Ovary (tissue), 3 donors: ENCODE results near the gene OR4D9.

Source experiments
- CTCF ChIP-seq, 3 donors: fragments of 450-650 bp in 2 of 3; fragments of 200-600 bp in 1 of 3; IDR thresholded peaks; one replicate each; pipeline versions ENCODE4 v1.5.1 to v1.8.0; 2016 to 2022; ENCODE audit warnings: antibody characterized with exemption in 3 of 3, mild to moderate bottlenecking in 1 of 3
- POLR2A ChIP-seq: fragments of 450-650 bp; IDR thresholded peaks from one replicate; pipeline ENCODE4 v1.6.1; 2017; ENCODE audit warnings: antibody characterized with exemption, mild to moderate bottlenecking, moderate library complexity
- donor health status: DM: no; HTN: no; CAD: no.

- TF ChIP-seq POLR2A, result no peak
- no peak for TF ChIP-seq CTCF (IDR thresholded peaks at IDR 0.05)
Observed at GRCh38 chr11:59473015-59473414, 38.3 kb upstream of the OR4D9 start, which contains the start of gene OR4D10.
